ENCODE measurements around the gene ATP5ME.

DNA sequence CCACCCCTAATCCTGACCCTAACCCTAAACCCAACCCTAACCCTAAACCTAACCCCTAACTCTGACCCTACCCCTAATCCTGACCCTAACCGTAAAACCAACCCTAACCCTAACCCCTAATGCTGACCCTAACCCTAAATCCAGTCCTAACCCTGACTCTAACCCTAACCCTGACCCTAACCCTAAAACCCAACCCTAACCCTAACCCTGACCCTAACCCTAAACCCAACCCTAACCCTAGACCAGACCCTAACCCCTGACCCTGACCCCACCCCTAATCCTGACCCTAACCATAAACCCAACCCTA lies 30.8 kb upstream of the ATP5ME start:
- no peak for TF ChIP-seq CTCF (IDR thresholded peaks at IDR 0.05)
- TF ChIP-seq EZH2 (IDR thresholded peaks at IDR 0.05), result no peak
- no peak for TF ChIP-seq EZH2phosphoT487 (IDR thresholded peaks at IDR 0.05)
